NCI-H510A (cell line): ENCODE data around the gene DPYD.
A peak's percentile ranks its signal among the peaks of the same experiment; 100 is the strongest.

Experiments used
- DNase-seq: peaks from one replicate; lab custom pipeline; 2025; lab: John Stamatoyannopoulos, UW

Gene DPYD

DNA sequence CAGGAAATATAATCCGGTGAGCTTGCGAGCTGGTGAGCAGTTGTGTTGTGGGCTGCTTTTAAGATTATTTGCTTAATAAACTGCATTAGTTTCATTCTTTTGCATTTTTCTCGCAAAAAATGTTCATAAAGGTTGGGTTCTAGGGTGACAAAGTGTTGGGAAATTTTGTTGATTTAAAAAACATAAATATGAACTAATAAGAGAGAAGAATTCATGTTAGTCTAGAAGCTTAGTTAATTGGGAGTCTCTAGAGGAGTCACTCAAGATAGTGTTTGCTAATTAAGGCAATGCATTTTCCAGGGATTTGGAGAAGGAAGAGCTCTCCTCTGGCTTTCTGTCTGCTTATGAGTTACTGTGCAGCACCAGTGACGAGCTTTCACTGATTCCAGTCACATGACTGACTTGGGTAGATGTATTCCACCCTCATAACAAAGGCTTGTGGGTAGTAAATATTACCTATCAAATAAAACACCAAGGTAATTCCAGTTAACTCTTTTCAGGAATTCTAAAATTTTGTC, 782.3 kb downstream of the DPYD start:
- DNase-seq, result no peak

DNA sequence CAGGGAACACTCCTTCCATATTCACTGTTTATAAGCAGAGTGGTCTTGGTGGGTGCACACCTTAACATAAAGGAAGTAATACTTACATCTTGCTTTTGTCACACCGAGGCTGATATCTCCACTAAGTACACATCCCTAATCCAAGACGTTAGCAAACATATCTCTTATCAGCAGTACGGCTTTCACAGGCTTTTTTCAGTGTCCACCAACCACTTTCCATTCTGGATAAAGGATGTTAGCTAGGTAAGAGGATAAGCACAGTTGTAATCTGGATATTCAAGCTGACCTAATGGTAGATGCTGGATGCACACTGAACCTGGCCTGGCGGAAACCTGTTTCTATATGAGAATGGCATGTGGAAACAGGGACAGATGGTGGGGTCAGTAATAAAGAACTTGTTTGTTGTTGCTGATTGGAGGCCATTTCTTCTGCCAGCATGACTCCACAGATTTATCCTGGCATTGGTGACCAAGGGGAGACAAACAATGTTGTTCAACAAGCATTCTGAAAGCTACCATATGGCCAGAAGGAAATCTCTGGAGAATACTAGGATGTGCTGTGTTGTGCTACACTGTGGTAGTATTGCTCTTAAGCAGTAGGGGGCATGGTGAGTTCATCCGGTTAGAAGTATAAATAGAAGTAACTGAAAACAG, 782.8 kb downstream of the DPYD start:
- peak; percentile 23 for DNase-seq

DNA sequence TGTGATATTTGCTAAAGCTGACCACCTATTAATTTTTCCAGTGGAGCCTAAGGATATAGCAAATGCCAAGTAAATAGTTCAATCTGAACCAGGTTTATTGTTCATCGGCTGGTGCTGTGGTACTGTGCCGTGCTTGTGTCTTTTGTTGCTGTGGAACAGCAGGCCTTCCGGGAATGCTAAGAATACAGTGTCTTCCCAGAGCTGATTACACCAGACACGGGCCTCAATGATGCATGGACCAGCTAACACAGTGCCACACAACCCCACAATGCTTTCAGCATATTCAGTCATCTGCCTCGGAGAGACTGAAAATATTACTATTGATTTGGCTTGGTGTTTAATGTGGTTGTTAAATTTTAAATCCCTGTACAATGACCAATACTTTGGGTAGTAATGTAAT, 783.8 kb downstream of the DPYD start:
- no peak for DNase-seq

DNA sequence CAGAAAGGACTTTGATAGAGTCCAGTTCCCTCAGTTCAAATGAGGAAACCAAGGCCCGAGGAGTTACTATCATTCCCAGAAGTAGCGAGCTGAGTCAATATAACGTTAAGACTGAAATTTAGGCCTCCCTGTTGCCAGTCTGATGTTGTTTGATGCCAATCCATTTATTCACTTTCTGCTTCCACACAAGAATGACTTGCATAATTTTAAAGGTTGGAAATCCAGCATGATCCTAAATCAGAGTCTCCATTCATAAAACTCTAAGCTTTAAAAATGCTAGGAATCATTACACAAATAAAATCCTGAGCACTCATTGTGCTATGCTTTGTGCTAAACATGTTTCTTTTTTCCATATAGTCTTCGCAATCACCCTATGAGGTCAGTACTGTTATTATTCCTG, 784.9 kb downstream of the DPYD start:
- no peak for DNase-seq

DNA sequence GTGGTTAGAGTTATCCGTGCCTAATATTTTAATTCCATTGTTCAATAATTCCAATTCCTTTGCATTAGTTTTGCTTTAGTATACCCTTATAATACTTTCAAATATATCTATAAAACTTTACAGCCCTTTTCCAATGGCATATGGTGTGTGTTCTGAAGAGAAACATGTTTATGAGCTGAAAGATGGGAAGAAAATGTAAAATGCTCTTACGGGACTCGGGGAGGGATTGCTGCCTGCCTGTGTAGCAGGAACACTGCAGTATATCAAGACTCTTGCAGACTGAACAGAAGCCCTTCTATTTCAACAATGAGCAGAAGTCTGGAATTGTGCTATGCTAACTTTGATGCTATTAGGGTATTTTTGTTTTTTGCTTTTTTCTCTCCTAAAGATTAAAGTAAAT, 792.4 kb downstream of the DPYD start:
- DNase-seq, result no peak

DNA sequence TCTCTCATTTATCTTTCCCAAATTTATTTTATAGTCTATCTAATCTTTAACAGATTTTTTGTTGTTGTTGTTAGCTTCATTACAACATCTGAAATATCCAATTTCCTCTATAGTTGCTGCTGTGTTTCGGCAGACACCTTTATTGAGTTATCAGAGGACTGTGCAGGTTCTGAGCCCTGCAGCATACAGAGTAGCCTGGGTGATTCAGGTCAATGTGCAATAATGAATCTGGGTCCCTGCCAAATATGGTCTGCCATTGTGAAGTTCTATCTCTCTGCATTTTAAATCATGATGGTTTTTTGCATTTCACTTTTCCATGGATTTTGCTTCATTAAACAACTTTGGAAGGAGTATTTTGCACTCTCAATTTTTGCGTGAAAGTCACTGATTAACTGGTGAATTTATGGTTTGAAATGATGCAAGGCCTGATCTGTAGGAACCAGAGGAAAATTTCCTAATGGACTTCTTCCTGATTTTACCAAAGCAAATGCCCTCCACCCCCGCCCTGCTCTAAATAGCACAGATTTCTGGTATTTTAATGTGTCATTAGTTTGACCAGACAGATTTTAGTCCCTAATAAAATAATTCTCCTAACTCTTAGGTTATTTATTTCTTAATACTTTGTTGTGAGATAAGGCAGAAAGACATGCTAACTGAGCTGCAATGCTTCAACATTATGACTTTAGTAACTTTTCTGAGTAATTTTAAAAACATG, 797.0 kb downstream of the DPYD start:
- no peak for DNase-seq

DNA sequence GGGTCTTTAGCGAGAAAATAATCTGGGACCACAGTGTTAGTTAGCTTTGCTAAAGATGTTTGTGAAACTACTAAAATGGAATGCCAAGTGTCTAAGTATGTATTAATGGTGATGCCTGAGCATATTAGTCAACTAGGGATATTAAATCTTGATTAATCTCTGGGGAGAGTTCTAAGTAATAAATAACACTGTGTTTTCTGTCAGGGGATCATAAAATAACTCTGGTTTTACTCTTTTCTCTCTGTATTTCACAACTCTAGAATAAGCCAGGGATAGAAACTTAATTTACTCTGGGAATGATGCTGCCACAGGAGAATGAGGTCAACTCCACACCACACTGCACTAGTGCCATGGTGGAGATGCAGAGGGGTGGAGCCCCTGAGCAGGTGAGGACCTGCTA, 800.0 kb downstream of the DPYD start:
- no peak for DNase-seq

DNA sequence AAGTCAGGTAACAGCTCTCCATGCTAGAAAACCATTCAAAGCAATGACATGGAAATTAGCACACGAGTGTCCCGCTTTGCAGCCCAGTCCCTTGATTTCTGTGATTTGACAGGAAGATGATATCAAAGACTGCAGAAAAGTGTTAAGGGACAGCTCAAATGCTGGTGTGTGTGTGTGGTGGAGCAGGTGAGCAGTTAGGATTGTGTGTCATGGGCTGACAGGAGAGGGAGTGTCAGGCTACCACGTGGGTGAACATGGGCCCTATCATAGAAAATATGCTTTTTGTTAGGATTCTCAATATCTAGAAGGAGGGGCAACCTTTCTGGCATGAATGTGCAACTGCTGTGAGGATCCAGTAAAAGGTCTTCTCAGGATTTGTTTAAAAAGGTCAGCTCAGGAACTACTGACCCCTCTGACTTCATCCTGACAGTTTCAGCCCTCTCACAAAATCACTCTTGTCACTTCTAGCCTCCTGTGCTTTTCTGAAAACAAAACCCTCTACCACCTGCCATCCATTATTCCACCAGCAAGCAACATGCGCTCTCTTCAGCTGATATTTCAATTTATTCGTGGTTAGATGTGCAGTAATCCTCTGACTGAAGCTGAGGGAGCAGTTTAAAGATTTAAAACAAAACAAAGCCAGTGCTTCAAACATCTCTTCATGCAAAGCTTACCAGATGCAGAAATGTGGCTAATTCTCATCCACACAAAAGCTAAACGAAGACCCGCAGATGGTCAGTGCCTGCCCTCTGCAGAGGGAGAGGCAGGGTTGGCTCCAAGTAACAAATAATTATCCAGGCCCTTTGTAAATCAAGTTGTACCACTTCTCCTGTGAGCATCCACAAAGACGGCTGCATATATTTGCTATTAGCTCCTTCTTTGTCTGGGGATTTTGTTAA, 801.3 kb downstream of the DPYD start:
- DNase-seq, result no peak

DNA sequence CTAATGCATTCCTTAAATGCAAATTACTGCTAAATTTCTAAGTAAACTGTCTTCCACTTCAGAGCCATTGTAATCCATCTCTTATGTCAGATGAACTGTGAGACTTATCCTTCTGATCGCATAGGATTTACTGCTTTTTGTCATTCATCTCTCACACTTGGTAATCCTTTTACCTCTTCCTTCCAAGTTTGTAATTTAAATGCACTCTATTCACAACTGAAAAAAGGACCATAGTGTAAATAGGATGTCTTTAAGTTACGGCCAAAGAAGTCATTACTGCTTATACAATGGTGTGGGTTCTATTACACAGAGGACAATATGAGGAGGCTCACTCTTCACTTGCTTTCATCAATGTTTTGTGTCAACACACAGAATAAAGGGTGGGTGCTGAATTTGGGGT, 806.0 kb downstream of the DPYD start:
- DNase-seq, result no peak

DNA sequence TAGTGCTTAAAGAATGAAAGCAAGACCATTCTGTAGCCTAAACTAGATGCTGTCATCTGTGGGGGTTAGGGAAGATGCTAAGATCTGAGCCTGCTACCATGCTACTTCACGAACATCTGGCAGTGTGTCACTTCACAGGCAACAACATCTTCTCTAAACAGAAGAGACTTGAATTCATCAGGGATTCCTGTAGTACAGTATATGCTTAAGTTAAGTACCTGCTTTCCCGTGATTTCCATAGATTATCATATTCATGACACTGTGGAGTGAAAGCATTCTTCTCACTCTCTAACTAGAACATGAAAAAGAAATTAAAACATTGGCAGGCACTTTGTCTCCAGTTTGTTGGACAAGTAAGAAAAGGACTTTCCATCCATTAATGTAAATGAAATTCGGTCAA, 808.4 kb downstream of the DPYD start:
- no peak for DNase-seq

DNA sequence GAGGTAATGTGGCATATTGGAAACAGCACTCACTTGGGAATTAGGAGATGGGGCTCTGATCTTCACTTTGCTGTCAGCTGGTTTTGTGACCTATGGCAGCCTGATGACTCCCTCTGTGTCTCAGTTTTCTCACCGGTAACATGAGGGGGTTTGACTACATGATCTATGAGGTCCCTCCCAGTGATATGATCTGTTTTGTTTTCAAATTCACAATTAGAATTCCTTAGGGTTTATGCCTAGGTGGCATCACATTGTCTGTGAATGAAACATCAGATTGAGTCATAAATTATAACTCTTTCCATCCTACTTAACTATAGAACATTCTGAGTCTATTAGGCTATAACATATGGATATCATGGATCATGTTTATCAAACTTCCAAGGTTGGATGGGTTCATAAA, 812.7 kb downstream of the DPYD start:
- no peak for DNase-seq

DNA sequence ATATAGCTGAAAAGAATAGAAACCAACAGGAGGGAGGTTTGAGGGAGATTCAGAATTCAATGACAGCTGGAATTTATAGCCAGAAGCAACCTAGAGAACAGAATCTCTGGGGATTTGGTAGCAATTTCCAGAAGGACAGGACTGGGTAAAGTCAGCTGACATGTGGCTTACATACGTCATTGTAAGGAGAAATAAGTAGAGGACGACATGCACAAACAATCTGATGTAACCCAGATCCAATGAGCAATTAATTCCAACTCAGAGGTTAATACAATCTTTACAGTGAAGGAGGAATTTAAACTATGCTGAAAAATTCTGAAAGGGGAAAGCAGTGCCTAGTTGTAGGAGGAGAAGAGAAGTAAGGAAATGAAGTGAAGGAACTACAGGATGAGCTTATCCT, 815.3 kb downstream of the DPYD start:
- no peak for DNase-seq

DNA sequence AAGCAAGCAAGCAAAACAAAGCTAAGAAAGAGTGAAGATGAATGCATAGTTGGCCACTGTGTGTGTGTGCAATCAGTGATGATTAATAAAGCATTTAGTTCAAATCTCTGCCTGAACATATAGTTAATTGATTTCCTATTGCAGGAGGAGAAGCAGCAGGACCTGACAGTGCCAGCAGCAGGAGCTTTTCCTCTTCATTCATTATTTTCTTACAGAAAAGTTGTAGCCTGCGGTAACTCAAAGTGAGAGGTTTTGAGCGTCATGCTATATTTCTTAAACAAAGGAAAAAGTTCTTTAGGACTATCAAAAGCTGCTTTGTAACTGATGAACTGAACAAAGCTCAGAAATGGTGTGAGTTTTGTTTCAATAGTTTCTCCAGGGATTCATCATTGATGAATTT, 819.3 kb downstream of the DPYD start:
- no peak for DNase-seq

DNA sequence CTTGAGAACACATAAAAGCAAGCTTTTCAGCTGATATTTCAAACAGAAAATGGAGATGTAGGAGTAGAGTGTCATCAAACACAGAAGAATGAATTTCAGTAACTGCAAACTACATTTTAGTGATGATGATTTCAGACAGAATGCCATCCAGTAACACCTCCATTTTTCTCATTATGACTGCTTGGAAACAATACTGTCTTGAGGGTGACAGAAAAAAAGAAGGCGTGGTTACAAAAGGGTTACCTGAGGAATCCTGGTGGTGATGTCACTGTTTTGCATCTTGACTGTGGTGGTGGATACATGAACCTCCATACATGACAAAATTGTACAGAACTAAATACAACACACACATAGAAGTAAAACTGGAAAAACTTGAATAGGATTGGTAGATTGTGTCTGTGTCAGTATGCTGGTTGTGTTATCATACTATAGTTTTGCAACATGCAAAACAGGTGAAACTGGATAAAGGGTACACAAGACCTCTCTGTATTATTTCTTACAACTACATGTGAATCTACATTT, 823.4 kb downstream of the DPYD start:
- no peak for DNase-seq

DNA sequence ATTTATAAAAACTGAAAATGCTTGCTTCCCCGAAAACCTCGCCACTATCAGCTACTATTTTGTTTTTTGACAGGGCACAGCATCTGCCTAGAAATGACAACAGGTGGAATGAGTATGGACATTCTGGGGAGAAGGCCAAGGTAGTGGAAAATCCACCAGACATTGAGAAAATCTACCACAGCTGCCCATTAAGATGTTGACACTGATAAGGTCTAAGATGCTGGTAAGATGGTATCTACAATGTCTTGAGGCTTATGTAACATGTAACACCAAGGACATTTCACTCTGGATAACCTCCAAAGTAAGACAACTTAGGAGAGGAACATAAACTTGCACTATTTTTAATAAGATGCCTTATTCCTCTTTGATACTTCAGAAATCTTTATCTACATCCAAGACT, 825.1 kb downstream of the DPYD start:
- DNase-seq, result no peak

DNA sequence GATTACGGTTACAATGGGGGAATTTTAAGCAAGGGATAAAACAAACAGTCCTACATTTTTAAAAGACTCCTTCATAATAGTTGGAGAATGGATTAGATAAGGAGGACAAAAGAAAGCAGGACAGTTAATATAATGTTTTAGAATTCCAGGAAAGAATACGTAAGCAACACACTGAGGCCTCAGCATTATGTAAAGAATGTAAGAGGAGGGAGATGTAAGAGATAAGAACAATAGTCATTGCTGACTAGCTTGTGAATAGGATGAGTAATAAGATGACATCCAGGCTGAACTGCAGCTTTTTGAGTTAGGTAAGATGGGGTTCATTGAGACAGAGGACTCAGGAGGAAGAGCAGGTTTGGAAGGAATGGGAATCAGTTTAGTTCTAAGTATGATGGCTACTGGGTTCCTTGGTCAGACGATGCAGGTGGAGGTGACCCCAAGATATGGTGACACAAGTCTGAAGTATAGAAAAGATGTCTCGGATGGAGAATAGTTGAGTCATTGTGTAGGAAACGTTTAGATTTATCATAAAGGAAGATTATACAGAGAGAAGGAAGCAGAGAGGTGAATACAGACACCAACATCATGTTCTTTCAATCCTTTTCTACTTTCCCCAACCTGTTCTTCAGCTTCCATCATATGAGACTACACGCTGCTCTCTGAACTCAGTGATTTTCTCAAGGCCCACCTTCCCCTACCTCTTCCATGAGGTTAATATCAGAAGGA, 826.4 kb downstream of the DPYD start:
- no peak for DNase-seq

DNA sequence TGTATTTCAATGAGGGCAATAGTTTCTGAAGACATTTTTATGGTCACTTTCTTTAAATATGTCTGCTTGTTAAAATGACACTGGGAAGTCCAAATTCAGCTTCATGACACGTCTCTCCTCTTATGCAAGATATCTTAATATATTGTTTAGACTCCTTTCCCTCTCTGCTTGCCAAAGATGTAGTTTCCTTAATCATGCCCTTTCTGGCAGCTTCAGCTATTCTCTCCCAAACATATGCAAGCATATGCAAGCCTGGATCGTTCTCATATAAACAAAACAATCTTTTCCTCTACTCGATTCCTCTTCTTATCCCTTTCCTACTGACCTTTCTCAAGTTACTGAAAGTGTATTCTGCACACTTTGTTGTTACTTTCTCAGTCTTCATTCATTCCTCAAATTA, 827.1 kb downstream of the DPYD start:
- no peak for DNase-seq

DNA sequence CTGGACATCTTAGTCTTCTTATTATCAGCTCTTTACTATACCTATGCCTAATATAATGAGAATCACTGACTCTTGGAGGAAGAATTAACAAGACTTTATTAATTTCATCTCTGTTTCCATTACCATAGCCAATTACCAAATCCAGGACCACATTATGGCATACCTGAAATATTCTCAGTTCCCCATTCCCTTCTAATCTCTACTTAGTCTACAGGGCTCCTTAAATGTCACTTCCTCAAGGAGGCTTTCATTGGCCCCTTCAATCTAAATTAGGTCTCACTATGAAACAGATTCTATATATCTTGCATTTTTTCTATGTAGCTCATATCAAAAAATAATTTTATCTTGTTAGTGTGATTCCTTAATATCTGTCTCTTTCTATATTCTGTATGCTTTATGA, 828.0 kb downstream of the DPYD start:
- DNase-seq, result no peak

DNA sequence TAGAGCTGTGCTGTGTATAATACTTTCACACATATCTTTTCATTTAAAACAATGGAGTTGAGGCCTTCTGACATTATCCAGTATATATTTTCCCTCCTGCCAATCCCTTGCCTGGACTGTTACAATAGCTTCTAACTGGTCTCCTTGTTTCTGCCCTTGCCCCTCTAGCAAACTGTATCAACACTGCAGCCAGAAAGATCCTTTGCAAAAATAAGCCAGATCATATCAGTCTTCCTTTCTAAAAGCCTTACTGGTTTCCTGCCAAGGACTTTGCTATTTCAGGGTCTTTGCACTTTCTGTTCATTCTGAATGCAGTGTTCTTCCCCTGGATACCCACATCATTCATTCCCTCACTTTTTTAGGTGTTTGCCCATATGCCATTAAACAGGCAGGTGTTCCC, 829.2 kb downstream of the DPYD start:
- DNase-seq, result no peak

DNA sequence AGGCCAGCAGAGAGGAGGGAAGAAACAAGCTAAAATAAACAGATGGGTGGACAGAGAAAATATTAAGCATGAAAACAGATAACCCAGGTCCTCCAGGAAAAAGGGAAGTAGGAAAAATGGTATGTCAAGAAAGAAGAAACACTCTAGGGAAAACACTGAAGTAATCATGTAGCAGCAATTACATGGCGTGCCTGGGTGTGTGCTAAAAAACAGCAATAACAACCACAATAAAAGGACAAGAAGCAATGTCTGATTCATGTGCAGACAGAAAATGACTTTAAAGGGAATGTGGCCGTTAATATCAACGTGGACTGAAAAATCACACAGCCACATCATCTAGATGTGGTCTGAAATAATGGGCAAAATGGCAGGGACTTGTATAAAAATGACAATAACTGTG, 829.6 kb downstream of the DPYD start:
- no peak for DNase-seq

DNA sequence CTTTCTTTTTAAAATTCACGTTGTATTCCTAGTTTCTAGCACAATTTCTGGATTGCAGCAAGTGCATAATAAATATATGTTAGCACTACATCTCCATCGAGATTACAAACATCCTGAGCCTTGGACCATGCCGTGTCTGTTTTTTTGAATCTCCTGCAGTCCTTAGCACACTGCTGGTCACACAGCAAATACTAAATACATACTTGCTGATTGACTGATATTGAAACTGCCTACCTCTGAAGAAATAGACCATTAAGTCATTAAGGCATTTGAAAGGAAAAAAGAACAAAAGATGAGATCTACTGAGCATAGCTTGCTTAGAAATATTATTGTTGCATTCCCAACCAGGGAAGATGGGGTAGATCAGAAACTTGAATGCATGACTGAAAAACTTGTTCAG, 830.1 kb downstream of the DPYD start:
- DNase-seq, result no peak

DNA sequence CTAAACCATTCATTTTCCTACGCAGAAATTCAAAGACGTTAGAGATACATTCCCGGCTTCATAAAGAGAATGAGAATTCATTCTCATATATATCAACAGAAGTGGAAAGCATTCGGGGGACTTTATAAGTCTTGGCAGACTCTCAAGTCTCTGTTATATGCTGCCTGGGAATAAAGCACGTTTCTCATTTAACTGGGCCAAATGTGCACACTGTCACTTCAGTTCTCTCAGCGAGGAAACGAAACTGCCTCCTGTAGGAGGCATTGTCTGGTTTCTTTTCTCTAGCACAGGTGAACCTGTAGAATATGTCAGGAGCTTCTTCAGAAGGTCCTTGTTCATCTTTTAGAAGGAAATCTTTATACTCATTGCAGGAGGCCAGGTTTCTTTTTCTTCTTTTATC, 831.7 kb downstream of the DPYD start:
- DNase-seq, result no peak
